HEK293 (cell line): ENCODE results near the gene SYT2.

Experiments
- CTCF ChIA-PET: fragments of 350-600 bp; formaldehyde crosslinking; extraction: SDS; loops from one replicate; lab custom pipeline; 2021; ENCODE audit warnings: antibody characterized with exemption; lab: Yijun Ruan, JAX
- POLR2A ChIA-PET: fragments of 300-600 bp; formaldehyde crosslinking; extraction: SDS; loops from one replicate; lab custom pipeline; 2020; ENCODE audit warnings: antibody characterized with exemption, inconsistent platforms; lab: Yijun Ruan, JAX
- H3K27ac ChIP-seq: fragments of 200-500 bp; sonication (Bioruptor generic); 2 replicates; pipeline ENCODE4 v1.5.1; 2014; ENCODE audit warnings: low read depth, low read length, control low read depth, inconsistent platforms; ENCODE audit errors: extremely low read depth
- H3K36me3 ChIP-seq, 2 experiments: fragments of 200-500 bp in 1 of 2; sonication (Bioruptor generic) in 1 of 2; 1 replicate in 1 of 2; 2 replicates in 1 of 2; pipeline ENCODE4 v1.5.1; 2014 to 2017; ENCODE audit warnings: inconsistent platforms in 2 of 2, low read length in 2 of 2; ENCODE audit not compliant: control insufficient read depth in 2 of 2, insufficient read depth in 1 of 2
- H3K4me1 ChIP-seq: fragments of 200-500 bp; sonication (Bioruptor generic); 2 replicates; pipeline ENCODE4 v1.5.1; 2014; ENCODE audit warnings: mild to moderate bottlenecking, low read length, inconsistent platforms; ENCODE audit not compliant: control insufficient read depth, insufficient read depth
- H3K4me3 ChIP-seq: 2 replicates; pipeline ENCODE4 v1.5.1; 2011; ENCODE audit warnings: low read depth, mild to moderate bottlenecking, control low read depth, low read length, moderate library complexity
- H3K9me3 ChIP-seq: fragments of 200-500 bp; sonication (Bioruptor generic); 2 replicates; pipeline ENCODE4 v1.5.1; 2014; ENCODE audit warnings: low read depth, low read length, inconsistent platforms; ENCODE audit not compliant: control insufficient read depth, insufficient read depth
- EGR2 ChIP-seq: fragments of 450-650 bp; formaldehyde crosslinking; IDR thresholded peaks from 2 replicates; pipeline ENCODE4 v1.5.1; 2016; ENCODE audit warnings: low read depth, missing biosample characterization, missing genetic modification characterization
- GLI4 ChIP-seq: fragments of 450-650 bp; formaldehyde crosslinking; IDR thresholded peaks from 2 replicates; pipeline ENCODE4 v1.5.1; 2016; ENCODE audit warnings: missing biosample characterization, missing genetic modification characterization
- PRDM1 ChIP-seq: fragments of 450-650 bp; formaldehyde crosslinking; IDR thresholded peaks from 2 replicates; pipeline ENCODE4; 2016; ENCODE audit warnings: missing biosample characterization, missing genetic modification characterization
- SCRT2 ChIP-seq: fragments of 450-650 bp; formaldehyde crosslinking; IDR thresholded peaks from 2 replicates; pipeline ENCODE4 v1.5.1; 2016; ENCODE audit warnings: missing biosample characterization, missing genetic modification characterization
- ZNF112 ChIP-seq: fragments of 450-650 bp; formaldehyde crosslinking; IDR thresholded peaks from 2 replicates; pipeline ENCODE4 v1.5.0; 2017; ENCODE audit warnings: missing biosample characterization, missing genetic modification characterization
- ZNF140 ChIP-seq: fragments of 450-650 bp; formaldehyde crosslinking; IDR thresholded peaks from 2 replicates; pipeline ENCODE4 v1.5.1; 2016; ENCODE audit warnings: missing biosample characterization, missing genetic modification characterization
- ZNF350 ChIP-seq: fragments of 450-650 bp; formaldehyde crosslinking; IDR thresholded peaks from 2 replicates; pipeline ENCODE4 v1.5.0; 2017; ENCODE audit warnings: missing biosample characterization, mild to moderate bottlenecking, missing genetic modification characterization
- ZNF404 ChIP-seq: fragments of 450-650 bp; formaldehyde crosslinking; IDR thresholded peaks from 2 replicates; pipeline ENCODE4 v1.5.1; 2017; ENCODE audit warnings: missing biosample characterization, missing genetic modification characterization
- ZNF501 ChIP-seq: fragments of 450-650 bp; formaldehyde crosslinking; IDR thresholded peaks from 2 replicates; pipeline ENCODE4 v1.5.1; 2016; ENCODE audit warnings: missing biosample characterization, missing genetic modification characterization
- ZNF510 ChIP-seq: fragments of 450-650 bp; formaldehyde crosslinking; IDR thresholded peaks from 2 replicates; pipeline ENCODE4 v1.5.1; 2018; ENCODE audit warnings: mild to moderate bottlenecking, missing genetic modification characterization, missing biosample characterization; ENCODE audit not compliant: insufficient replicate concordance
- ZNF549 ChIP-seq: fragments of 450-650 bp; IDR thresholded peaks from 2 replicates; pipeline ENCODE4 v1.5.1; 2018; ENCODE audit warnings: missing biosample characterization, missing genetic modification characterization, mild to moderate bottlenecking, inconsistent platforms, moderate library complexity
- TF ChIP-seq, protein P1 (sequence below): fragments of 450-650 bp; formaldehyde crosslinking; IDR thresholded peaks from 2 replicates; pipeline ENCODE4 v1.5.1; 2016; ENCODE audit warnings: missing biosample characterization, missing genetic modification characterization, low read depth
- TF ChIP-seq, protein P2 (sequence below): sonication (generic); formaldehyde crosslinking; IDR thresholded peaks from 2 replicates; pipeline ENCODE4 v1.8.1; 2022; ENCODE audit warnings: mild to moderate bottlenecking, moderate library complexity, missing genetic modification reagents
- TF ChIP-seq, protein P3 (sequence below): fragments of 450-650 bp; formaldehyde crosslinking; IDR thresholded peaks from 2 replicates; pipeline ENCODE4 v1.5.1; 2016; ENCODE audit warnings: missing biosample characterization, missing genetic modification characterization
- TF ChIP-seq, protein P4 (sequence below): fragments of 450-650 bp; formaldehyde crosslinking; optimal IDR thresholded peaks from 2 replicates; pipeline ENCODE3; 2016; ENCODE audit warnings: missing biosample characterization, mild to moderate bottlenecking, missing genetic modification characterization
- TF ChIP-seq, protein P5 (sequence below): fragments of 450-650 bp; formaldehyde crosslinking; IDR thresholded peaks from 2 replicates; pipeline ENCODE4 v1.5.1; 2016; ENCODE audit warnings: missing biosample characterization, missing genetic modification characterization
- TF ChIP-seq, protein P6 (sequence below): IDR thresholded peaks from 2 replicates; pipeline ENCODE4 v1.6.1; 2011; ENCODE audit warnings: mild to moderate bottlenecking, low read depth, low read length, borderline replicate concordance
- TF ChIP-seq, protein P7 (sequence below): fragments of 450-650 bp; formaldehyde crosslinking; IDR thresholded peaks from 2 replicates; pipeline ENCODE4 v1.5.1; 2017; ENCODE audit warnings: missing biosample characterization, missing genetic modification characterization
- TF ChIP-seq, protein P8 (sequence below): fragments of 450-650 bp; formaldehyde crosslinking; IDR thresholded peaks from 2 replicates; pipeline ENCODE4 v1.5.1; 2017; ENCODE audit warnings: missing biosample characterization, missing genetic modification characterization

SYT2 gene

DNA sequence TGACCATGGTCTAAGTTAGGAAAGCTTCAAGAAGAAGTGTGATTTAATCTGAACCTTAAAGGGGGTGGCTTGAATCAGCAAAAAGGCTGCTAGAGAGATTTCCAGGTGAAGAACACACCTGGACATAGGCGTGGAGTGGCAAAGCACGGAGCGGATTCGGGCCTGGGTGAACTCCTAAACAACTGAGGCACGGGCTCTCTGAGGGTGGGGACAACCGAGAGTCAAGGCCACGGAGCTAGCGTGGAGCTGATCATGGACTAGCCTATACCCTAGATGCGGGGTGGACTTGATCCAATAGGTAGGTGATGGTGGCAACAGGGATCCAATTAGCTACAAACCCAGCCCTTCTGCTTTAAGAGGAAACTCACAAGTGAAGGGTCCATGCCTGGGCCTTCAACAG lies 27.8 kb downstream of the SYT2 start:
- CTCF ChIA-PET = interaction anchor here (0.7 to 1.7 kb wide), 3 partner anchors 10 to 22 kb away, joined by 3 to 4 read pairs (median 3); no protein-coding TSS in a partner anchor

More for the DNA sequence above, 27.8 kb downstream of the SYT2 start:
- Histone ChIP-seq H3K4me3 (no peak overlapping the region), H3K36me3 (no peaks in the 10 kb centered on the region), H3K4me1 (no peaks in the 10 kb centered on the region)
- POLR2A ChIA-PET = no interaction called here
- TF ChIP-seq SCRT2 (no peak), GLI4 (tag by site-specific recombination) (no peak), EGR2 (tag by site-specific recombination) (no peak), ZNF350 (no peak), ZNF404 (tag by site-specific recombination) (no peak), ZNF140 (tag by site-specific recombination) (no peak), PRDM1 (tag by site-specific recombination) (no peak), ZNF501 (tag by site-specific recombination) (no peak), ZNF112 (tag by site-specific recombination) (no peak), ZNF549 (no peak), ZNF510 (no peak)
- TF ChIP-seq, protein P1, sequence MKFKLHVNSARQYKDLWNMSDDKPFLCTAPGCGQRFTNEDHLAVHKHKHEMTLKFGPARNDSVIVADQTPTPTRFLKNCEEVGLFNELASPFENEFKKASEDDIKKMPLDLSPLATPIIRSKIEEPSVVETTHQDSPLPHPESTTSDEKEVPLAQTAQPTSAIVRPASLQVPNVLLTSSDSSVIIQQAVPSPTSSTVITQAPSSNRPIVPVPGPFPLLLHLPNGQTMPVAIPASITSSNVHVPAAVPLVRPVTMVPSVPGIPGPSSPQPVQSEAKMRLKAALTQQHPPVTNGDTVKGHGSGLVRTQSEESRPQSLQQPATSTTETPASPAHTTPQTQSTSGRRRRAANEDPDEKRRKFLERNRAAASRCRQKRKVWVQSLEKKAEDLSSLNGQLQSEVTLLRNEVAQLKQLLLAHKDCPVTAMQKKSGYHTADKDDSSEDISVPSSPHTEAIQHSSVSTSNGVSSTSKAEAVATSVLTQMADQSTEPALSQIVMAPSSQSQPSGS (tag by site-specific recombination) = no peak
- TF ChIP-seq, protein P2, sequence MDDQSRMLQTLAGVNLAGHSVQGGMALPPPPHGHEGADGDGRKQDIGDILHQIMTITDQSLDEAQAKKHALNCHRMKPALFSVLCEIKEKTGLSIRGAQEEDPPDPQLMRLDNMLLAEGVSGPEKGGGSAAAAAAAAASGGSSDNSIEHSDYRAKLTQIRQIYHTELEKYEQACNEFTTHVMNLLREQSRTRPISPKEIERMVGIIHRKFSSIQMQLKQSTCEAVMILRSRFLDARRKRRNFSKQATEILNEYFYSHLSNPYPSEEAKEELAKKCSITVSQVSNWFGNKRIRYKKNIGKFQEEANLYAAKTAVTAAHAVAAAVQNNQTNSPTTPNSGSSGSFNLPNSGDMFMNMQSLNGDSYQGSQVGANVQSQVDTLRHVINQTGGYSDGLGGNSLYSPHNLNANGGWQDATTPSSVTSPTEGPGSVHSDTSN (CRISPR knock-in tag) = no peak
- TF ChIP-seq, protein P3, sequence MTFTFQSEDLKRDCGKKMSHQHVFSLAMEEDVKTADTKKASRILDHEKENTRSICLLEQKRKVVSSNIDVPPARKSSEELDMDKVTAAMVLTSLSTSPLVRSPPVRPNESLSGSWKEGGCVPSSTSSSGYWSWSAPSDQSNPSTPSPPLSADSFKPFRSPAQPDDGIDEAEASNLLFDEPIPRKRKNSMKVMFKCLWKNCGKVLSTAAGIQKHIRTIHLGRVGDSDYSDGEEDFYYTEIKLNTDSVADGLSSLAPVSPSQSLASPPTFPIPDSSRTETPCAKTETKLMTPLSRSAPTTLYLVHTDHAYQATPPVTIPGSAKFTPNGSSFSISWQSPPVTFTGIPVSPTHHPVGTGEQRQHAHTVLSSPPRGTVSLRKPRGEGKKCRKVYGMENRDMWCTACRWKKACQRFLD (tag by site-specific recombination) = no peak
- TF ChIP-seq, protein P4, sequence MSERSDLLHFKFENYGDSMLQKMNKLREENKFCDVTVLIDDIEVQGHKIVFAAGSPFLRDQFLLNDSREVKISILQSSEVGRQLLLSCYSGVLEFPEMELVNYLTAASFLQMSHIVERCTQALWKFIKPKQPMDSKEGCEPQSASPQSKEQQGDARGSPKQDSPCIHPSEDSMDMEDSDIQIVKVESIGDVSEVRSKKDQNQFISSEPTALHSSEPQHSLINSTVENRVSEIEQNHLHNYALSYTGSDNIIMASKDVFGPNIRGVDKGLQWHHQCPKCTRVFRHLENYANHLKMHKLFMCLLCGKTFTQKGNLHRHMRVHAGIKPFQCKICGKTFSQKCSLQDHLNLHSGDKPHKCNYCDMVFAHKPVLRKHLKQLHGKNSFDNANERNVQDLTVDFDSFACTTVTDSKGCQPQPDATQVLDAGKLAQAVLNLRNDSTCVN = no peak
- TF ChIP-seq, protein P5, sequence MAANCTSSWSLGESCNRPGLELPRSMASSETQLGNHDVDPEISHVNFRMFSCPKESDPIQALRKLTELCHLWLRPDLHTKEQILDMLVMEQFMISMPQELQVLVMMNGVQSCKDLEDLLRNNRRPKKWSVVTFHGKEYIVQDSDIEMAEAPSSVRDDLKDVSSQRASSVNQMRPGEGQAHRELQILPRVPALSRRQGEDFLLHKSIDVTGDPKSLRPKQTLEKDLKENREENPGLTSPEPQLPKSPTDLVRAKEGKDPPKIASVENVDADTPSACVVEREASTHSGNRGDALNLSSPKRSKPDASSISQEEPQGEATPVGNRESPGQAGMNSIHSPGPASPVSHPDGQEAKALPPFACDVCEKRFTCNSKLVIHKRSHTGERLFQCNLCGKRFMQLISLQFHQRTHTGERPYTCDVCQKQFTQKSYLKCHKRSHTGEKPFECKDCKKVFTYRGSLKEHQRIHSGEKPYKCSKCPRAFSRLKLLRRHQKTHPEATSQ (tag by site-specific recombination) = no peak
- TF ChIP-seq, protein P6, sequence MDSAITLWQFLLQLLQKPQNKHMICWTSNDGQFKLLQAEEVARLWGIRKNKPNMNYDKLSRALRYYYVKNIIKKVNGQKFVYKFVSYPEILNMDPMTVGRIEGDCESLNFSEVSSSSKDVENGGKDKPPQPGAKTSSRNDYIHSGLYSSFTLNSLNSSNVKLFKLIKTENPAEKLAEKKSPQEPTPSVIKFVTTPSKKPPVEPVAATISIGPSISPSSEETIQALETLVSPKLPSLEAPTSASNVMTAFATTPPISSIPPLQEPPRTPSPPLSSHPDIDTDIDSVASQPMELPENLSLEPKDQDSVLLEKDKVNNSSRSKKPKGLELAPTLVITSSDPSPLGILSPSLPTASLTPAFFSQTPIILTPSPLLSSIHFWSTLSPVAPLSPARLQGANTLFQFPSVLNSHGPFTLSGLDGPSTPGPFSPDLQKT = no peak
- TF ChIP-seq, protein P7, sequence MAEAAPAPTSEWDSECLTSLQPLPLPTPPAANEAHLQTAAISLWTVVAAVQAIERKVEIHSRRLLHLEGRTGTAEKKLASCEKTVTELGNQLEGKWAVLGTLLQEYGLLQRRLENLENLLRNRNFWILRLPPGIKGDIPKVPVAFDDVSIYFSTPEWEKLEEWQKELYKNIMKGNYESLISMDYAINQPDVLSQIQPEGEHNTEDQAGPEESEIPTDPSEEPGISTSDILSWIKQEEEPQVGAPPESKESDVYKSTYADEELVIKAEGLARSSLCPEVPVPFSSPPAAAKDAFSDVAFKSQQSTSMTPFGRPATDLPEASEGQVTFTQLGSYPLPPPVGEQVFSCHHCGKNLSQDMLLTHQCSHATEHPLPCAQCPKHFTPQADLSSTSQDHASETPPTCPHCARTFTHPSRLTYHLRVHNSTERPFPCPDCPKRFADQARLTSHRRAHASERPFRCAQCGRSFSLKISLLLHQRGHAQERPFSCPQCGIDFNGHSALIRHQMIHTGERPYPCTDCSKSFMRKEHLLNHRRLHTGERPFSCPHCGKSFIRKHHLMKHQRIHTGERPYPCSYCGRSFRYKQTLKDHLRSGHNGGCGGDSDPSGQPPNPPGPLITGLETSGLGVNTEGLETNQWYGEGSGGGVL (tag by site-specific recombination) = no peak
- TF ChIP-seq, protein P8, sequence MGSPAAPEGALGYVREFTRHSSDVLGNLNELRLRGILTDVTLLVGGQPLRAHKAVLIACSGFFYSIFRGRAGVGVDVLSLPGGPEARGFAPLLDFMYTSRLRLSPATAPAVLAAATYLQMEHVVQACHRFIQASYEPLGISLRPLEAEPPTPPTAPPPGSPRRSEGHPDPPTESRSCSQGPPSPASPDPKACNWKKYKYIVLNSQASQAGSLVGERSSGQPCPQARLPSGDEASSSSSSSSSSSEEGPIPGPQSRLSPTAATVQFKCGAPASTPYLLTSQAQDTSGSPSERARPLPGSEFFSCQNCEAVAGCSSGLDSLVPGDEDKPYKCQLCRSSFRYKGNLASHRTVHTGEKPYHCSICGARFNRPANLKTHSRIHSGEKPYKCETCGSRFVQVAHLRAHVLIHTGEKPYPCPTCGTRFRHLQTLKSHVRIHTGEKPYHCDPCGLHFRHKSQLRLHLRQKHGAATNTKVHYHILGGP (tag by site-specific recombination) = no peak
- TF ChIP-seq, all 188 proteins: peak for 0
- Histone ChIP-seq H3K9me3 (no peaks in the 10 kb centered on the region), H3K27ac (no peak overlapping the region)
